ENCODE measurements around the gene PNPLA7.
A peak's percentile ranks its signal among the peaks of the same experiment; 100 is the strongest.

- TF ChIP-seq, protein P1, sequence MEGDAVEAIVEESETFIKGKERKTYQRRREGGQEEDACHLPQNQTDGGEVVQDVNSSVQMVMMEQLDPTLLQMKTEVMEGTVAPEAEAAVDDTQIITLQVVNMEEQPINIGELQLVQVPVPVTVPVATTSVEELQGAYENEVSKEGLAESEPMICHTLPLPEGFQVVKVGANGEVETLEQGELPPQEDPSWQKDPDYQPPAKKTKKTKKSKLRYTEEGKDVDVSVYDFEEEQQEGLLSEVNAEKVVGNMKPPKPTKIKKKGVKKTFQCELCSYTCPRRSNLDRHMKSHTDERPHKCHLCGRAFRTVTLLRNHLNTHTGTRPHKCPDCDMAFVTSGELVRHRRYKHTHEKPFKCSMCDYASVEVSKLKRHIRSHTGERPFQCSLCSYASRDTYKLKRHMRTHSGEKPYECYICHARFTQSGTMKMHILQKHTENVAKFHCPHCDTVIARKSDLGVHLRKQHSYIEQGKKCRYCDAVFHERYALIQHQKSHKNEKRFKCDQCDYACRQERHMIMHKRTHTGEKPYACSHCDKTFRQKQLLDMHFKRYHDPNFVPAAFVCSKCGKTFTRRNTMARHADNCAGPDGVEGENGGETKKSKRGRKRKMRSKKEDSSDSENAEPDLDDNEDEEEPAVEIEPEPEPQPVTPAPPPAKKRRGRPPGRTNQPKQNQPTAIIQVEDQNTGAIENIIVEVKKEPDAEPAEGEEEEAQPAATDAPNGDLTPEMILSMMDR (IDR thresholded peaks at IDR 0.05): peak in 1 of 6 experiments; percentile 10
- no peak for TF ChIP-seq POLR2A (IDR thresholded peaks at IDR 0.05)
These were observed 122.5 kb downstream of the PNPLA7 start for GRCh38 chr9:137427454-137428310.
